CD8-positive, alpha-beta memory T cell (primary cell): Measurements from ENCODE around the gene PYDC2. TPM values are rescaled to one million over a fixed set of nuclear protein-coding genes. Genes with fewer than 3 reads are reported as not detected.

ENCODE experiments used
- CTCF ChIA-PET: fragments of 350-600 bp; sonication (Branson Sonifier 250); formaldehyde crosslinking; loops from one replicate; lab custom pipeline; 2021; ENCODE audit warnings: antibody characterized with exemption; lab: Charles Lee
- POLR2A ChIA-PET: fragments of 350-600 bp; sonication (Branson Sonifier 250); formaldehyde crosslinking; loops from one replicate; lab custom pipeline; 2021; ENCODE audit warnings: antibody characterized with exemption; lab: Charles Lee
- DNase-seq, 5 donors: peaks; one replicate each; pipeline versions ENCODE4 v3.0.0 to v3.0.0-alpha.2; 2020 to 2022; ENCODE audit warnings: mixed read lengths in 1 of 5
- H3K27ac ChIP-seq: one replicate; pipeline ENCODE4 v1.7.0; 2013; ENCODE audit warnings: low read depth, mild to moderate bottlenecking, low read length, moderate library complexity
- H3K27me3 ChIP-seq: 2 replicates; pipeline ENCODE4 v1.7.0; 2013; ENCODE audit warnings: low read length, mild to moderate bottlenecking; ENCODE audit not compliant: insufficient read depth, poor library complexity, severe bottlenecking
- H3K36me3 ChIP-seq: 2 replicates; pipeline ENCODE4 v1.7.0; 2013; ENCODE audit warnings: mild to moderate bottlenecking, low read length, moderate library complexity; ENCODE audit not compliant: insufficient read depth
- H3K4me1 ChIP-seq: 2 replicates; pipeline ENCODE4 v1.7.0; 2013; ENCODE audit warnings: mild to moderate bottlenecking, low read length, moderate library complexity; ENCODE audit not compliant: insufficient read depth
- H3K4me3 ChIP-seq: 2 replicates; pipeline ENCODE4 v1.7.0; 2013; ENCODE audit warnings: mild to moderate bottlenecking, low read length
- H3K9me3 ChIP-seq: 2 replicates; pipeline ENCODE4 v1.7.0; 2013; ENCODE audit warnings: mild to moderate bottlenecking, low read length
- H3K27ac Mint-ChIP-seq, 8 donors: one replicate each; pipeline ENCODE4 v1.8.0; 2020 to 2021; ENCODE audit warnings: mixed read lengths in 8 of 8, mild to moderate bottlenecking in 6 of 8, inconsistent platforms in 3 of 8, moderate library complexity in 3 of 8
- H3K27me3 Mint-ChIP-seq, 2 donors: one replicate each; pipeline ENCODE4 v1.8.0; 2020 to 2021; ENCODE audit warnings: mixed read lengths in 2 of 2, mild to moderate bottlenecking in 1 of 2, moderate library complexity in 1 of 2
- H3K36me3 Mint-ChIP-seq, 3 donors: one replicate each; pipeline ENCODE4 v1.8.0; 2020 to 2021; ENCODE audit warnings: mixed read lengths in 3 of 3, inconsistent platforms in 1 of 3, mild to moderate bottlenecking in 1 of 3
- H3K4me1 Mint-ChIP-seq, 3 donors: one replicate each; pipeline ENCODE4 v1.8.0; 2020 to 2021; ENCODE audit warnings: mixed read lengths in 3 of 3, inconsistent platforms in 1 of 3, mild to moderate bottlenecking in 1 of 3
- H3K4me3 Mint-ChIP-seq, 7 donors: one replicate each; pipeline ENCODE4 v1.8.0; 2020 to 2021; ENCODE audit warnings: mixed read lengths in 7 of 7, mild to moderate bottlenecking in 6 of 7, moderate library complexity in 4 of 7, inconsistent platforms in 2 of 7
- H3K9me3 Mint-ChIP-seq, 5 donors: one replicate each; pipeline ENCODE4 v1.8.0; 2020 to 2022; ENCODE audit warnings: mixed read lengths in 5 of 5, mild to moderate bottlenecking in 3 of 5, moderate library complexity in 2 of 5, inconsistent platforms in 1 of 5
- polyA plus RNA-seq: library from polyadenylated mRNA; unstranded; fragments of 300-500 nt; fragmentation: Illumina TruSeq; gene quantifications from one replicate; pipeline ENCODE4 v1.2.3, GENCODE V29; 2021
- total RNA-seq, 2 experiments: library from RNA; stranded (reverse); gene quantifications; one replicate each; pipeline ENCODE4 v1.2.3, GENCODE V29; 2021

PYDC2 gene
- total RNA-seq, result not detected
- polyA plus RNA-seq, result not detected

DNA sequence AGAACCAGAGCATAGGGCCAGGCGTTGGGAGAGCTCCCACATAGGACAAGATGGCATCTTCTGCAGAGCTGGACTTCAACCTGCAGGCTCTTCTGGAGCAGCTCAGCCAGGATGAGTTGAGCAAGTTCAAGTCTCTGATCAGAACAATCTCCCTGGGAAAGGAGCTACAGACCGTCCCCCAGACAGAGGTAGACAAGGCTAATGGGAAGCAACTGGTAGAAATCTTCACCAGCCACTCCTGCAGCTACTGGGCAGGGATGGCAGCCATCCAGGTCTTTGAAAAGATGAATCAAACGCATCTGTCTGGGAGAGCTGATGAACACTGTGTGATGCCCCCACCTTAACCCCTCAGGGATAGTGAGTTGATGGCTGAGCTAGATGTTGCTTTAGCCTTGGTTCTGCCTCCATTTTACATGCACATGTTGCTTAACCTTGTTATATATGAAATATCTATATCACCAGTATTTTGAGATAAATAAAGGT, at the start of gene PYDC2:
Gene PYDC2, plus strand, starts transcription at position 51 of the 483 bp plus-strand sequence. Its CDS starts 0 bp downstream, at position 51.
- CTCF ChIA-PET, result no interaction called here
- POLR2A ChIA-PET, result no interaction called here
- H3K4me1 Mint-ChIP-seq, result no peaks in the 10 kb centered on the region

DNA sequence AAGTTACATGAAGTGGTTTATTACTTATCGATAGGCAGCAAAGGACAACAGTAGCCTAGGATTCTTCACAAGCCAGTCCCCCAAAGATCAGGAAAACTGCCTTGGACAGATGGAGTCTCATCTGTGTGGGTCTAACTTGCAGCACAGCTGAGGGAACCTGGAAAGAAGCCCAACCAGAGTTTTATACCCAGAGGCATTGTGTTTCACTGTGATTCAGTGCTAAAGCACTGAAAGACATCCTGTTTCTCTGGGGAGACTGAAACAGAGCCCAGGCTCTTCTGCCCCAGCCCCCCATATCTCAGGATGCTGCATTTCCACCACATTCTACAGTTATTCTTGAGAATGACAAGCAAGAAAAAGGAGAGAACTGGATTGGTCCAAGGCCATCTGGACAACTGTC, 48.2 kb upstream of the PYDC2 start:
- no peaks in the 10 kb centered on the region for H3K36me3 Mint-ChIP-seq
- no peak overlapping the region for H3K4me3 Mint-ChIP-seq
- no peaks in the 10 kb centered on the region for H3K27me3 Mint-ChIP-seq
- peaks cover 0 to 12% (median 9%) of the 10 kb centered on the region in 5 donors for H3K9me3 Mint-ChIP-seq
- H3K4me3 ChIP-seq, result no peak overlapping the region
- DNase-seq, result no peak
- no peaks in the 10 kb centered on the region for H3K27me3 ChIP-seq
- no peak overlapping the region for H3K27ac Mint-ChIP-seq
- H3K9me3 ChIP-seq, result no peaks in the 10 kb centered on the region
- ChIA-PET POLR2A (no interaction called here), CTCF (no interaction called here)
- no peaks in the 10 kb centered on the region for H3K4me1 Mint-ChIP-seq
- no peaks in the 10 kb centered on the region for H3K36me3 ChIP-seq
- no peak overlapping the region for H3K27ac ChIP-seq
- H3K4me1 ChIP-seq, result no peaks in the 10 kb centered on the region

More for the DNA sequence above, at the start of gene PYDC2:
- Histone ChIP-seq H3K27ac (no peak within 1 kb of the TSS), H3K4me1 (no peaks in the 10 kb centered on the region), H3K9me3 (no peaks in the 10 kb centered on the region), H3K36me3 (no peaks in the 10 kb centered on the region), H3K4me3 (no peak within 1 kb of the TSS), H3K27me3 (no peaks in the 10 kb centered on the region)
- H3K27ac Mint-ChIP-seq, result no peak within 1 kb of the TSS
- H3K4me3 Mint-ChIP-seq, result no peak within 1 kb of the TSS
- H3K9me3 Mint-ChIP-seq, result peaks cover 0 to 17% (median 2%) of the 10 kb centered on the region in 5 donors
- no peak for DNase-seq
- H3K36me3 Mint-ChIP-seq, result no peaks in the 10 kb centered on the region
- peaks cover 0 to 2% of the 10 kb centered on the region in 2 donors for H3K27me3 Mint-ChIP-seq

GRCh38 chr3:191414286-191414685, 46.7 kb upstream of the PYDC2 start:
- CTCF ChIA-PET, result no interaction called here
- H3K36me3 ChIP-seq, result no peaks in the 10 kb centered on the region

GRCh38 chr3:191414732-191415131, 46.2 kb upstream of the PYDC2 start:
- CTCF ChIA-PET, result no interaction called here

More at GRCh38 chr3:191414286-191414685, 46.7 kb upstream of the PYDC2 start:
- no peaks in the 10 kb centered on the region for H3K27me3 Mint-ChIP-seq
- Histone ChIP-seq H3K27ac (no peak overlapping the region), H3K27me3 (no peaks in the 10 kb centered on the region), H3K4me3 (no peak overlapping the region), H3K9me3 (no peaks in the 10 kb centered on the region), H3K4me1 (no peaks in the 10 kb centered on the region)
- POLR2A ChIA-PET, result no interaction called here
- H3K4me3 Mint-ChIP-seq, result no peak overlapping the region
- no peak overlapping the region for H3K27ac Mint-ChIP-seq
- H3K36me3 Mint-ChIP-seq, result no peaks in the 10 kb centered on the region
- peaks cover 0 to 11% (median 7%) of the 10 kb centered on the region in 5 donors for H3K9me3 Mint-ChIP-seq
- no peak for DNase-seq
- H3K4me1 Mint-ChIP-seq, result no peaks in the 10 kb centered on the region

DNA sequence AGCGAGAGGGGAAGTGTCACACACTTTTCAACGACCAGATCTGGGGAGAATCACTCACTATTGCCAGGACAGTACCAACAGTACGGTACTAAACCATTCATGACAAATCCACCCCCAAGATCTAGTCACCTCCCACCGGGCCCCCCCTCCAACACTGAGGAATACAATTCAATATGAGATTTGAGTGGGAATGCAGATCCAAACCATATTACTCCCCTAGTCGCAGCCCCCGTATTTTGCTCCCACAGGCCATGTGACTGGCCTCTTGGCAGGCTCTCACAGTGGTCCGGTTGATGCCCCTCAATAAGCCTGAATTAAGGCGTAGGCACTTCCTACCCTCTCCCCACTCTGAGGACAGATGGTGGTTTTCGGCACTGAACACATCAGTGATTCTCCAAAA, 45.4 kb upstream of the PYDC2 start:
- POLR2A ChIA-PET, result no interaction called here

More at GRCh38 chr3:191414732-191415131, 46.2 kb upstream of the PYDC2 start:
- H3K36me3 Mint-ChIP-seq, result no peaks in the 10 kb centered on the region
- no peaks in the 10 kb centered on the region for H3K27me3 Mint-ChIP-seq
- H3K9me3 Mint-ChIP-seq, result peaks cover 0 to 7% (median 5%) of the 10 kb centered on the region in 5 donors
- H3K4me1 Mint-ChIP-seq, result no peaks in the 10 kb centered on the region
- POLR2A ChIA-PET, result no interaction called here
- H3K36me3 ChIP-seq, result no peaks in the 10 kb centered on the region
- H3K4me1 ChIP-seq, result no peaks in the 10 kb centered on the region
- H3K27ac ChIP-seq, result no peak overlapping the region
- no peak overlapping the region for H3K4me3 Mint-ChIP-seq
- H3K9me3 ChIP-seq, result no peaks in the 10 kb centered on the region
- no peak overlapping the region for H3K4me3 ChIP-seq
- no peak overlapping the region for H3K27ac Mint-ChIP-seq
- H3K27me3 ChIP-seq, result no peaks in the 10 kb centered on the region
- no peak for DNase-seq

GRCh38 chr3:191417457-191417729, 43.6 kb upstream of the PYDC2 start:
- Histone ChIP-seq H3K4me1 (no peaks in the 10 kb centered on the region), H3K9me3 (no peaks in the 10 kb centered on the region), H3K27me3 (no peaks in the 10 kb centered on the region), H3K27ac (no peak overlapping the region), H3K4me3 (no peak overlapping the region), H3K36me3 (no peaks in the 10 kb centered on the region)
- H3K9me3 Mint-ChIP-seq, result peaks cover 0 to 2% (median 0%) of the 10 kb centered on the region in 5 donors
- DNase-seq, result no peak
- no peaks in the 10 kb centered on the region for H3K36me3 Mint-ChIP-seq
- ChIA-PET POLR2A (no interaction called here), CTCF (no interaction called here)
- no peak overlapping the region for H3K4me3 Mint-ChIP-seq
- H3K4me1 Mint-ChIP-seq, result no peaks in the 10 kb centered on the region
- H3K27ac Mint-ChIP-seq, result no peak overlapping the region
- no peaks in the 10 kb centered on the region for H3K27me3 Mint-ChIP-seq

More for the DNA sequence above, 45.4 kb upstream of the PYDC2 start:
- Mint-ChIP-seq H3K4me3 (no peak overlapping the region), H3K27ac (no peak overlapping the region), H3K36me3 (no peaks in the 10 kb centered on the region), H3K9me3 (peaks cover 0 to 1% (median 0%) of the 10 kb centered on the region in 5 donors), H3K4me1 (no peaks in the 10 kb centered on the region), H3K27me3 (no peaks in the 10 kb centered on the region)
- no peak overlapping the region for H3K27ac ChIP-seq
- H3K9me3 ChIP-seq, result no peaks in the 10 kb centered on the region
- H3K27me3 ChIP-seq, result no peaks in the 10 kb centered on the region
- no peaks in the 10 kb centered on the region for H3K36me3 ChIP-seq
- no peaks in the 10 kb centered on the region for H3K4me1 ChIP-seq
- CTCF ChIA-PET, result no interaction called here
- no peak overlapping the region for H3K4me3 ChIP-seq
- no peak for DNase-seq

- CTCF ChIA-PET, result no interaction called here
- POLR2A ChIA-PET, result no interaction called here
These were observed 40.2 kb upstream of the PYDC2 start for GRCh38 chr3:191420771-191421170.

GRCh38 chr3:191424881-191425280, 36.1 kb upstream of the PYDC2 start:
- ChIA-PET POLR2A (no interaction called here), CTCF (no interaction called here)
- H3K27me3 ChIP-seq, result no peaks in the 10 kb centered on the region
- DNase-seq, result no peak
- H3K9me3 Mint-ChIP-seq, result peaks cover 0 to 3% (median 2%) of the 10 kb centered on the region in 5 donors
- H3K27ac ChIP-seq, result no peak overlapping the region
- no peaks in the 10 kb centered on the region for H3K9me3 ChIP-seq
- H3K27ac Mint-ChIP-seq, result no peak overlapping the region
- H3K36me3 ChIP-seq, result no peaks in the 10 kb centered on the region
- no peaks in the 10 kb centered on the region for H3K4me1 ChIP-seq
- H3K4me3 Mint-ChIP-seq, result no peak overlapping the region
- no peaks in the 10 kb centered on the region for H3K27me3 Mint-ChIP-seq
- no peaks in the 10 kb centered on the region for H3K36me3 Mint-ChIP-seq
- no peak overlapping the region for H3K4me3 ChIP-seq
- no peaks in the 10 kb centered on the region for H3K4me1 Mint-ChIP-seq

More at GRCh38 chr3:191420771-191421170, 40.2 kb upstream of the PYDC2 start:
- H3K36me3 Mint-ChIP-seq, result no peaks in the 10 kb centered on the region
- H3K9me3 Mint-ChIP-seq, result peaks cover 0 to 3% (median 0%) of the 10 kb centered on the region in 5 donors
- no peaks in the 10 kb centered on the region for H3K36me3 ChIP-seq
- H3K4me3 ChIP-seq, result no peak overlapping the region
- no peaks in the 10 kb centered on the region for H3K4me1 ChIP-seq
- no peak for DNase-seq
- no peak overlapping the region for H3K4me3 Mint-ChIP-seq
- no peak overlapping the region for H3K27ac ChIP-seq
- no peaks in the 10 kb centered on the region for H3K27me3 Mint-ChIP-seq
- no peak overlapping the region for H3K27ac Mint-ChIP-seq
- H3K9me3 ChIP-seq, result no peaks in the 10 kb centered on the region
- H3K27me3 ChIP-seq, result no peaks in the 10 kb centered on the region
- H3K4me1 Mint-ChIP-seq, result no peaks in the 10 kb centered on the region
